HG03432 (cell line): ENCODE data around the gene COMMD1.
"Not testable (repeated sequence)": the region's sequence is repeated elsewhere in the genome, so short reads cannot be mapped to it uniquely, and the experiment has no call there.

Experiments
- ATAC-seq: cut with Tn5 transposase; IDR thresholded peaks from one replicate; pipeline ENCODE4 v1.9.1; 2021; ENCODE audit warnings: mild to moderate bottlenecking, moderate library complexity; ENCODE audit not compliant: unreplicated experiment

The COMMD1 gene

DNA sequence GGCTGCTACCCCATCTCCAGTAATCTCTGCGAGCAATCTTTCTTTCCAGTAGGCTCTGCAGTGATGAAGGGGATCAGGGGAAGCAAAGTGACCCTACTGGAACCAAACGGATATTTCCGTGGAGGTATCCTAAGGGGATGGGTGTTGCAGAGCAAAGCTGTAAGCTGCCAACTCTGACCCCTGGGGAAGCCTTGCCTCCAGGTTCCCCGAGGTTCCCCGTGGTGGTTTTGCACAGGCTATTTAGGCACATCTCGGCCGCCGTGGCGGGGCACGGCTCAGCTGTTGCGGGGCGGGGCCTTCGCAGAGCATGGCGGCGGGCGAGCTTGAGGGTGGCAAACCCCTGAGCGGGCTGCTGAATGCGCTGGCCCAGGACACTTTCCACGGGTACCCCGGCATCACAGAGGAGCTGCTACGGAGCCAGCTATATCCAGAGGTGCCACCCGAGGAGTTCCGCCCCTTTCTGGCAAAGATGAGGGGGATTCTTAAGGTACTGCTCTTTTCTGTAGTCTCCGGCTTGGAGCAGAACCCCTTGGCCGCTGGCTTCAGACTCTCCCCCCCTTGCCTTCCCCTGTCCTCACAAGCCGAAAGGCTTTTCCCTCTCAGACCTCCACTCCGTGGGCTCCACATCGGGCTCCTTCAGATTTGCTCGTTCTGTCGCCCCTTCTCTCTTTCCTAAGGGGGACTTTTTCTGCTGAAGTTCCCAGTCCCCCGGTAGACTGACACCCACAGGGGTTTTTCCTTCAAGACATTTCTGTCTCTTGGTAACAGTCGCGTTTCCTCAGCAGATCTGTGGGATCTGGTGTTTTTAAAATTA lies at the start of gene COMMD1:
Gene COMMD1, plus strand, starts transcription at position 303 of the 814 bp plus-strand sequence. Its CDS starts 5 bp downstream, at position 308.
- peak; percentile 100 for ATAC-seq

DNA sequence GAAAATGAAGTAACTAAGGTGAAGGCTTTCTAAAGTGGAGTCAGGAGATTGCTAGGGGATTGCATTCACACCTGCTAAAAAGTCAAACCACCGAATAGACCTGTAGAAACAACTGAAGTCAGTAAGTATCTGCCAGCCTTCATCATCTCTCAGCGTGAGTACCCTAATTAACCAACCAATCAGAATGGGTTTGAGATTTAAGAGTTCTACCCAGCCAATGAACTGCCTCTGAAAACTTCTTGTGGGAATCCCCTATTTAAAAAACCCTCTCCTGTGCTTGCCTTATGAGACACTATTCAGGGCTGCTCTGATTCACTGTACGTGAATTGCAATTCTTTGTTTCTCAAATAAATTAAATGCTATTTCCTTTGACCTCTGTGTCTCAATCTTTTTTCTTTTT lies 48.2 kb upstream of the COMMD1 start:
- no peak for ATAC-seq

DNA sequence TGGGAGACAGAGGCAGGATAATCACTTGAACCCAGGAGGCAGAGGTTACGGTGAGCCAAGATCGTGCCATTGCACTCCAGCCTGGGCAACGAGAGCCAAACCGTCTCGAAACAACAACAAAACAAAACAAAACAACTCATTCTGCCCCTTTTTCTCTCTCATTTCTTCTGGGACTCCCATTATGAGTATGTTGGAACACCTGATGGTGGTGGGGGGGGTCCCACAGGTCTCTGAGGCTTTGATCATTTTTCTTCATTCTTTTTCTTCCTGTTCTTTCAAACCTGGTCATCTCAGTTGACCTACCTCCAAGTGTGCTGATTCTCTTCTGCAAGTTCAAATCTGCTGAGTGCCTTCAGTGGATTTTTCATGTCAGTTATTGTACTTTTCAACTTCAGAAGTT lies 43.4 kb upstream of the COMMD1 start:
- ATAC-seq = no peak

DNA sequence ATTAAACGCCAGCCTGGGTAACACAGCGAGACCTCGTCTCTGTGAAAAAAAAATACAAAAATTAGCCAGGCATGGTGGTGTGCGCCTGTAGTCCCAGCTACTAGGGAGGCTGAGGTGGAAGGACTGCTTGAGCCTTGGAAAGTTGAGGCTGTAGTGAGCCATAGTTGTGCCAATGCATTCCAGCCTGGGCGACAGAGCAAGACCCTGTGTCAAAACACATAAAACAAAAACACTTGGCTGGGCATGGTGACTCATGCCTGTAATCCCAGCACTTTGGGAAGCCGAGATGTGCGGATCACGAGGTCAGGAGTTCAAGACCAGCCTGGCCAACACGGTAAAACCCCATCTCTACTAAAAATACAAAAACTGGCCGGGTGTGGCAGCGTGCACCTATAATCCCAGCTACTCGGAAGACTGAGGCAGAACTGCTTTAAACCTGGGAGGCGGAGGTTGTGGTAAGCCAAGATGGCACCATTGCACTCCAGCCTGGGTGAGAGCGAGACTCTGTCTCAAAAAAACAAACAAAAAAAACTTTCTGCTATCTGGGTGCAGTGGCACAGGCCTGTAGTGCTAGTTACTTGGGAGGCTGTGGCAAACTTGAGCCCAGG lies 38.9 kb upstream of the COMMD1 start:
- not testable (repeated sequence) for ATAC-seq

DNA sequence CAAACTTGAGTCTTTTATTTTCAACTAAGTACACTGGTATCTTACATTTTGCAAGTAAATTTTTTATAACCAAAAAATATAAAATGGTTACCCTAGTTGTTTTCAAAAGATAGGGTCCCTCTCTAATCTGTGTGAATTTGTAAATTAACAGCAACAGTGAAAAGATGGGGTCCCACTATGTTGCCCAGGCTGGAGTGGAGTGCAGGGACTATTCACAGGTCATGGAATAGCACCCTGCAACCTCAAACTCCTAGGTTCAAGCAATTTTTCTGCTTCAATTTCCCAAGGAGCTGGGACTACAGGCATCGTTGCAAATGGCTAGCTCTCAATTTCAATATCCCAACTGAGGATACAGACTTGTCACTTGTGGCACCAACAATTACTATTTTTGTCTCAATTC lies 29.1 kb upstream of the COMMD1 start:
- no peak for ATAC-seq

DNA sequence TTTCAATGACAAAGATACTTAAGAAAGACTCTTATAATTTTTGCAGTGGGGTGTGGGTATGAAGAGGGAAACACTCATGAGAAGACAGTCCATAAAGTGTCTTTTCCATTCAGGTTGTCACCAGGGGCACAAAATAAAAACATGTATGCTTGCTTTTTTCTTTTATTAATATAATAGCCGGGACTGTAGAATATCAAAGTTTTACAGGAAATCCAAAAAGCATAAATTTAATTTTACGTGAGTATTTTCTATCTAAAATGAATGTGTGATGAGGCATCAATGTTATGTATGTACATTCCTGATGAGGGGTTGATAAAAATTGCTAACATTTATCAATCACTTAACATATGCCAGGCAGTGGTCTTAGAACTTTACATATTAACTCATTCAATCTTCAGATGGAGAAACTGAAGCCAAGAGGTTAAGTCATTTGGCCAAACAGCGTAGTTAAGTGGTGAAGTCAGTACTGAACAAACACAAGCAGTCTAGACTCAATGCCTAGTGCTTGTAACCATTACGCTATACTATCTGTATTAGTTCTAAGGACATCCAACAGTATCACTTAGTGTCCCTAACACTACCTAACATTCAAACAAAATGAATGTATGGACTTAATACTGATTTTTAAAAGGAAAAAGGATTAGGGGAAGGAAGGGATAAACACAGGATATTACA lies 27.8 kb upstream of the COMMD1 start:
- no peak for ATAC-seq

DNA sequence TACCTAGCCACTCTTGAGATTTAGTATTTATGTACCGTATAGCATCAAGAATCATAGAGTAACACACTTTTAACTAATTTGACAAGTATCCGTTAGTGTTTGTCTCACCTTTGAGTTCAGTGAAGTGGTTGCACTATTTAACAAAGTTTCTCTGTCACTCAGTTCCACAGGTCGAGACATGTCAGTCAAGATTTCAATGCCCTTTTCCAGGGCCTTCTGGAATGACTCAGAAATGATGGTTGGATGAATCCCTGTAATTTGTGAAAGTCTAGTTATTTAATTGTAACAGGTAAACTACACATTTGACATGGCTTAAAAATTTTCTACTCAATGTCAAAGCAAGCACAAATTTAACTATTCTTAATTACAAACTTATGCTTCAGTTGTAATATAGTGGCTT lies 26.7 kb upstream of the COMMD1 start:
- ATAC-seq = no peak

DNA sequence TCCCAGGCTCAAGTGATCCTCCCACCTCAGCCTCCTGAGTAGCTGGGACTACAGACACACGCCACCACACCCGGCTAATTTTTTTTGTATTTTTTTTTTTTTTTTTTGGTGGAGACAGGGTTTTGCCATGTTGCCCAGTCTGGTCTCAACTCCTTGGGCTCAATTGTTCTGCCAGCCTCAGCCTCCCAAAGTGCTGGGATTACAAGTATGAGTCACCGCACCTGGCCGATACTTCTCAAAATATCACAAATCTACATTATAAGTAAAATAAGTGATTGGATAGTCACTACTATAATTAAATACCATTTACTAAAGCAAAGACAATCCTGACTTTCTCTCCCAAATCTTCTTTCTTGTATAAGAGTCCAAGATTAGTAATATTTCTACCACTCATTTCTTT lies 26.1 kb upstream of the COMMD1 start:
- ATAC-seq = not testable (repeated sequence)

DNA sequence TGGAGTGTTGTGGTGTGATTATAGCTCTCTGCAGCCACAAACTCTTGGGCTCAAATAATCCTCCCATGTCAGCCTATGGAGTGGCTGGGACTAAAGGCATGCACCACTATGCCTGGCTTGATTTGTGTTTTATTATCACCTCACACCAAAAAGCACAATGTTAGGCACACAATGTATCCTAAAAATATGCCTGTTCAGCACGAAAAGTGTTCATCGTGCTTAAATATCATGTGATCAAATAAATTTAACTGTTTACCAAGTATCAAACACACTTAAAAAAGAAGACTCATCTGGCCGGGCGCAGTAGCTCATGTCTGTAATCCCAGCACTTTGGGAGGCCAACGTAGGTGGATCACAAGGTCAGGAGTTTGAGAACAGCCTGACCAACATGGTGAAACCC lies 22.6 kb upstream of the COMMD1 start:
- no peak for ATAC-seq

DNA sequence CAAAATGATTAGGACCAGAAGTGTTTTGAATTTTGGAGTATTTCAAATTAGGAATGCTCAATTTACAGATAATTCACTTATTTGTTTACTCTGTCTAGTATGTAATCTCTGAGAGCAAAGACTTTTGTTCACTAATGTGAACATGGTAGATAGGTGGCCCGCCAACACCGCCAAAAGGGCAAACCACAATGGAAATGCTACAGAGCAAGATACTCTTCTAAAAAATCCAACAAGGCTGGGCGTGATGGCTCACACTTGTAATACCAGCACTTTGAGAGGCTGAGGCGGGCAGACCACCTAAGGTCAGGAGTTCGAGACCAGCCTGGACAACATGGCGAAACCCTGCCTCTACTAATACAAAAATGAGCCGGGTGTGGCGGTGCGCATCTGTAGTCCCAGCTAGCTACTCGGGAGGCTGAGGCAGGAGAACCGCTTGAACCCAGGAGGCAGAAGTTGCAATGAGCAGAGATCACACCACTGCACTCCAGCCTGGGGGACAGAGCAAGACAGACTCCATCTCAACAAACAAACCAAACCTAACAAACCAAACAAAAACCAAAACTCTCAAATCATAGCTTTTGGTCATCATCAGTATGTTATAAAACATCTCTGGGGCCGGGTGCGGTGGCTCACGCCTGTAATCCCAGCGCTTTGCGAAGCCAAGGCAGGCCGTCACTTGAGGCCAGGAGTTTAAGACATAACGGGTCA lies 19.4 kb upstream of the COMMD1 start:
- ATAC-seq = no peak

DNA sequence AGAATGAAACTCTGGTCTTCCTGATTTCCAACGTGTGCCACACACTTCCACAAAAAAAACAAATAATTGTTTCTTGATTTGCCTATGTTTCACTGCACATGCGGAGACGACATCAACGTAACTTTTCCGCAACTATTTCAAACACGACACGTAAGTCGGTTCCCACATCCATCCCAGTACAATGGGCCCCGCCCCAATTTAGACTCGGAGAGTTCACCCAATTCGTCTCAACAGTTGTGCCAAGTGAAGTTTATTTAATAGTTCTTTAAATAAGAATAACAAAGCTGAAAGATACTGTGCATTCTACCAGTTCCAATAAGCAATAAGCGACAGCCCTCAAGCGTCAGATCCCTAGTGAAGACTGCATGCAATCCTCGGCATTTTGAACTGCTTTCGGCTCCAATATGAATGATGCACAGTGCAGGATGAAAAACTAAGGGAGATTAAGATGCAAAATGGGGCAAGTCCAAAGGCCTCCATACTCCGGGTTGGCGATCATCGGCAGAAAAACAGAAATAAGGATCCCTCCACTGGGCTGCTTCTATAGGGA lies 17.7 kb upstream of the COMMD1 start:
- no peak for ATAC-seq

DNA sequence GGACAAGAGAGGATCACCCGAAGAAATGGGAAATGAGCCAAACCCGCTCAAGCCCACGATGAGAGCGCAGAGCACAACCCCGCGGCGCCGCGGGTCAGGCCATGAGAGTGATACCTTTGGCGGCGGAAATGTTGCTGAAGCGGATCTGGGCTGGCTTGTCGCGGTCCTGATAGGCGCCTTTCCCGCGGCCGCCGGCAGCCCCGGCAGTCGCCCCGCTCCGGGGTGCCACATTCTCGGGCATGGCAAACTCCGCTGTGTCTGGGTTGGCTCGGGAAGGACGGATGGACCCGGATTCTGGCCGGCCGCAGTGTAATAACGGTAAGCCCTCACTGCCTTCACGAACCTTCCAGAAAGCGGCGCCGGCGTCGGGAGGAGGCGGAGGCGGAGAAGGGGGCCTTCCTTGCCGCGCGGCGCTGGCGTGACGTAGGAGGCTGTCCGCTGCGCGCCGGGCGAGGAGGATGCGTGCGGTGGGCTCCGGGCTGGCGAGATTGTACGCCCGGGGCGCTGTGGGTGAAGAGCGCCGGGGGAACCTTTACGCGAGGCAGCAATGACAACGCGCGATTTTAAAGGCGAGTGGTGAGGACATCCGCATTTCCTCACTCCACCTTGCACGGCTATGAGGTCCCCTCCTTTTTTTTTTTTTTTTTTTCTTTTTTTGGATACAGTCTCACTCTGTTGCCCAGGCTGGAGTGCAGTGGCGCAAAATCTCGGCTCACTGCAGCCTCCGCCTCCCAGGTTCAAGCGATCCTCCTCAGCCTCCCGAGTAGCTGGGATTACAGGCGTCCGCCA lies 17.0 kb upstream of the COMMD1 start, which contains the start of gene CCT4:
Gene CCT4, minus strand, starts transcription at position 390 of the 789 bp plus-strand sequence. Its CDS starts 149 bp downstream, at position 241.
- peak; percentile 82 for ATAC-seq

DNA sequence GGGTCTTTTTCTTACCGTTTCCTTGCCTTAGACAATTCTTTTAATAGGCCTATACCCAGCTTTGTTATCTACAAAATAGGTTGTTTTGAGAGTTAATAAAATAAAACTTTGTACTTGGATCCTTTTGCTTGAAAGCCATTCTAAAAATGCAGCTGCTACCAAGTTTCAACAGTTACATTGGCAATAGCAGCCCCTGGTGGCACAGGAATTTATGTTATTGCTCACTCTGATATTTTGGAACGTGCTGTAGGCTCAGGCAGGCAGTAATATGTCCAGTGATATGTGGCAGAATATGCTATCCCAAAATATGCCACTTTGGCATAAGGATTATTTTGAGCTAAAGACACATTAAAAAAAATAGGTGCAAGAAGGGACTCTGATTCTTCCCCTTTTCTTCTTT lies 6.7 kb upstream of the COMMD1 start:
- ATAC-seq = no peak

DNA sequence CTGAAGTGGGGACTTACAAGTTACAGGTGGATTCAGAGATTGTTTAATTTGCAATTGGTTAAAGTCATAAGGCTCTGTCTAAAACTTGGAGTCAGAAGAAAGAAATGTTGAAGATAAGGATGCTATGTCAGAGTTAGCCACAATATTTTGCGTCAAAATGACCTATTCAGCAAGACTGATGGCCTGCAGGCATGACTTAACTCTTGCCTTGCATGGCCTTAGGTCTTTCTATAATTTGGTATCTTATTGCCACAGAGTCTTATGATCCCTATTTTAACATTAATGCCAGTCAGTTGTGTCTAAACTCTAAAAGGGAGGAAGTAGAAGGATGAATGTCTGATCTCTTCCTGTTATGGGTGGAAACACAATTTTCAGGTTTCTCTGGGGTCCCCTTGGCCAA lies 5.2 kb upstream of the COMMD1 start:
- ATAC-seq = no peak

DNA sequence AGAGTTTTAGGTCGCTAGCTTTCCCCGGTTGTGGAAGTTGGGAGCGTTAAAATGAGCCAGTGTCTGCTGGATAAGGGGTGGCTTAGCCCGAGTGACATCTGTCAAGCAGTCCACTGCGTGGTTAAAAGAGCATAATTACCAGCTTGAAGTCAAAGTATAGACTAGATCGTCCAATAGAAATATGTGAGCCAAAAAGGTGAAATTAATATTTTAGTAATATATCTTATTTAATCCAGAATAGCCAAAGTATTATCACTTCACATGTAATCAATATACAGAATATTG lies 654 bp downstream of the COMMD1 start:
- peak; percentile 15 for ATAC-seq

DNA sequence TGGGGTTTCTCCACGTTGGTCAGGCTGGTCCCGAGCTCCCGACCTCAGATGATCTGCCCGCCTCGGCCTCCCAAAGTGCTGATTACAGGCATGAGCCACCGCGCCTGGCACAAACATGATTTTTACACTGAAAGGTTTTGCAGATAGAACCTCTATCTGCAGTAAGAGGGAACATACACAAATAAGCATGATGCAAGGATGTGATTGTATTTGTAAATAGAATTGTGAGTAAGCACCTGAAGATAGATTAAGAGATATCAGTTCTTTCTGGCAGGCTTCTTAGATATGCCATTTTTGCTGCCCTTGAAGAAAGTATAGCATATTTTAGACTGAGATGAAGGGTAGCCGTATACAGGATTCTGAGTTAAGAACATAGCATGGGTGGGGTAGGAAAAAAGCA lies 3.6 kb downstream of the COMMD1 start:
- ATAC-seq = no peak

DNA sequence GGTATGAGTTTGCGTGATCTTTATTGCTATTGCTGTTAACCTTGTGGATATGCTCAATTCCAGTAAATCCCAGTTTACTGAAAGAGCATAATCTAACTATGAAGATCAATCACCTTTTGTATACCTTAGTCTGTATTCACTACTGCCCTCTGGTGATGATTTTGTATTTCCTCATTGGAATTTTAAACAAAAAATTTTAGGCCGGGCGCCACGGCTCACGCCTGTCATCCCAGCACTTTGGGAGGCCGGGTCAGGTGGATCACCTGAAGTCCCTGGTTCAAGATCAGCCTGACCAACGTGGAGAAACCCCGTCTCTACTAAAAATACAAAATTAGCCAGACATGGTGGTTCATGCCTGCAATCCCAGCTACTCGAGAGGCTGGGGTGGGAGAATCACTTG lies 5.1 kb downstream of the COMMD1 start:
- ATAC-seq = no peak

DNA sequence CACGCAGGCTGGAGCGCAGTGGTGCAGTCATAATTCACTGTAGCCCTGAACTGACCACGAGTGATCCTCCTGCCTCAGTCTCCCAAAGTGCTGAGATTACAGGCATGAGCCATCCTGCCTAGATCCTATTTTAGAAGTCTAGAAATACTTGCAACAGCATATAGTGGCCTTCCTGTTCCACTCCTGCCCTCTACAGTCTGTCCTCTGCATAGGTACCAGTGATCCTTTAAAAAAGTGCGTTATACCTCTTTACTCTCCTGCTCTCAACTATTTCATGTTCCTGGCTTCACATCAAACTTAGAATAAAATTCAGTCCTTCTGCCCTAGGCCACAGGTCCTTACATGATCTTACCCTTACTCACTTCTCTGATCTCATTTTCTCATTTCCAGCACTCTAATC lies 6.0 kb downstream of the COMMD1 start:
- no peak for ATAC-seq

DNA sequence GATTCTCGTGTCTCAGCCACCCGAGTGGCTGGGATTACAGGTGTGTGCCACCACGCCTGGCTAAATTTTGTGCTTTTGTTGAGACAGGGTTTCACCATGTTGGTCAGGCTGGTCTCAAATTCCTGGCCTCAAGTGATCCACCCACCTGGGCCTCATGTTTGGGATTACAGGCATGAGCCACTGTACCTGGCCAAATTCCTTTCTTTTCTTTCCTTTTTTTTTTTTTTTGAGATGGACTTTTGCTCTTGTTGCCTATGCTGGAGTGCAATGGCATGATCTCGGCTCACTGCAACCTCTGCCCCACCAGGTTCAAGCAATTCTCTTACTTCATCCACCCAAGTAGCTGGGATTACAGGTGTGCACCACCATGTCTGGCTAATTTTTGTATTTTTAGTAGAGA lies 9.3 kb downstream of the COMMD1 start:
- not testable (repeated sequence) for ATAC-seq

DNA sequence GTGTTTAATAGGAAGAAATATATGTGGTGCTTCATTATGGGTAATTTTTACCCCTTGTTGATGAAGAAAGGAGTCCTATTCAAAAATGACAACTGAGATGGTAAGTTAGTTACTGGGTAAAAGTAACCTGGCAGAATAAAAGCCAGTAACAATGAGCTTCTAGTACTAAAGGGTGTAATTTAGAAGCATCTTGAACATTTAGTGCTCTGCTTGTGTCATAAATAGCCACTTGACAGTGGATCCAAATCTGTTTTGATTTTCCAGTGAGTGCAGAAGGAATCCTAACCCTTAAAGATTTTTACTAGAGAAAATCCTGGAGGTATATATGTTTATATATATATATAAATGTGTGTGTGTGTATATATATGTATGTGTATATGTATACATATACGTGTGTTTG lies 15.1 kb downstream of the COMMD1 start:
- ATAC-seq = no peak
